Right ventricle myocardium superior (tissue), 1 donor: ENCODE results near the gene DHX58. TPM values are rescaled to one million over a fixed set of nuclear protein-coding genes. Genes with fewer than 3 reads are reported as not detected.
"Not testable (repeated sequence)": the region's sequence is repeated elsewhere in the genome, so short reads cannot be mapped to it uniquely, and the experiment has no call there.

ENCODE experiments used
- ATAC-seq: fragments of 200-7000 bp; cut with Tn5 transposase; one replicate; pipeline ENCODE4 v1.9.1; 2020; ENCODE audit warnings: mild to moderate bottlenecking; ENCODE audit not compliant: poor library complexity
- DNase-seq: peaks from one replicate; pipeline ENCODE4 v3.0.0-alpha.2; 2020
- intact Hi-C: fragments of 100-400 bp; cut with DNase I; formaldehyde crosslinking; loops from one replicate; pipeline ENCODE4 v1.11.2; 2022
- long read RNA-seq: library from polyadenylated mRNA; unstranded; transcript quantifications from one replicate; pipeline ENCODE4 v2.0.0, GENCODE V29; 2021
- total RNA-seq: library from RNA; stranded (reverse); fragmentation: NEBNext Ultra II Directional; extraction: Animal tissue kit (Norgen Biotek cat#: 25700); gene quantifications from one replicate; pipeline ENCODE4 v1.2.1, GENCODE V29; 2021
- donor health status: DM: no; HTN: yes; CAD: no; lungs with severe emphysema.

DHX58 gene
- total RNA-seq, result 2.5 TPM
- long read RNA-seq, partial matches to known transcripts, result 0 of 5 reads
- long read RNA-seq, other reads (novel, unspliced or antisense), result 1 of 5 reads

DNA sequence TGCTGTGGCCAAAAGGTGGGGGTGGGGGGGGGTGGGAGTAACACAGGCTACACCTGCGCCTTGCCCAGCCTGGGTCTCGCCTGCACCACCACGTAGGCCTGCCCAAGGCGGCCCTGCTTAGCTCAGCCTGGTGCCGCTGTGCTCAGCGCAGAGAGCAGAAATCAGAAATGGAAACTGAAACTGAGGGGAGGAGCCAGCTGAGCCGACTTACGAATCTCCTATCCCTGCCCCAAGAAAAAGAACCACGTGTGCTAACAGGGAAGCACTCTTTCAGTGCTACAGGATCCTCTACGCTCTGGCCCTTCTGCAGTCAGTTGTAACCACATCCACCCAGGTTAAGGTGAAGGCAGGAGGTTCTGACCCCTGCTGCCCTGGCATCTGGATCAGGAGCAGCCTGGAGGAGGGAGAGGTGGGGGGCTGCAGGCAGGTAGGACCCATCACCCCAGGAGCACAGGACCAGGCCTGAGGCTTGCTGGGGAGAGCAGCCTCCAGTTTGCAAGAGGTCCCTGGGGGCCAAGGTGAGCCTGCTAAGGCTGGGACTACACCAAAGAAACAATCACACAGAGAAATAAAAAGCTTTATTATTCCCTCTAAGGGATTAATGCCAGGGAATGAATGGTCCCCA, at the start of gene DHX58:
DHX58 (minus strand) TSS at position 163 of the 625 bp plus-strand sequence. CDS start 822 bp downstream, outside the sequence.
- ATAC-seq, result peak; percentile 86
- intact Hi-C loops, result no loop called here
- DNase-seq, result peak; percentile 77

- intact Hi-C loops, result no loop called here
- ATAC-seq (no peak), DNase-seq (no peak)
Observed at GRCh38 chr17:42160531-42160910, 48.0 kb upstream of the DHX58 start.

GRCh38 chr17:42159796-42160530, 47.4 kb upstream of the DHX58 start:
- intact Hi-C loops, result no loop called here
- DNase-seq (no peak), ATAC-seq (no peak)

DNA sequence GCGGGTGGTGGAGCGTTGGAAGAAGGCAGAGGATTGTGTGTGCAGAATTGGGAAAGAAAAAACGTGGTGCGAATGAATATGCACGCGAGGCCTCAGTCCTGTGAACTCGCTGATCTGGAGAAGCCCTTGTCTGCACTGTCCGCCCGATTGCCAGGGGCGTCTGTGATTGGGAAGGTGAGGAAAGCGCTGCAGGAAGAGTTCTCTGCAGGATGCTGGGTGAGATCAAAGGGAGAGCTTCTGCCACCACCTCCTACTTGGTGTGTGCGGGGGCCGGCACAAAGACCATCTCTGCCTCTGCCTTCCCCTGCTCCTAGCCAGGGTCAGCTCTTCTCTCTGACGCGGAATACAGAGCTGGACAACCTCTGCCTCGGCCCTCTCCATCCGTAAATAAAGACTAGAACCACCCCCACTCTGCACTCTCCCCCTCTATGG, 43.1 kb upstream of the DHX58 start:
- intact Hi-C loops, result no loop called here
- ATAC-seq (no peak), DNase-seq (no peak)

GRCh38 chr17:42153919-42154742, 41.6 kb upstream of the DHX58 start:
- intact Hi-C loops, result no loop called here
- DNase-seq (no peak), ATAC-seq (no peak)

DNA sequence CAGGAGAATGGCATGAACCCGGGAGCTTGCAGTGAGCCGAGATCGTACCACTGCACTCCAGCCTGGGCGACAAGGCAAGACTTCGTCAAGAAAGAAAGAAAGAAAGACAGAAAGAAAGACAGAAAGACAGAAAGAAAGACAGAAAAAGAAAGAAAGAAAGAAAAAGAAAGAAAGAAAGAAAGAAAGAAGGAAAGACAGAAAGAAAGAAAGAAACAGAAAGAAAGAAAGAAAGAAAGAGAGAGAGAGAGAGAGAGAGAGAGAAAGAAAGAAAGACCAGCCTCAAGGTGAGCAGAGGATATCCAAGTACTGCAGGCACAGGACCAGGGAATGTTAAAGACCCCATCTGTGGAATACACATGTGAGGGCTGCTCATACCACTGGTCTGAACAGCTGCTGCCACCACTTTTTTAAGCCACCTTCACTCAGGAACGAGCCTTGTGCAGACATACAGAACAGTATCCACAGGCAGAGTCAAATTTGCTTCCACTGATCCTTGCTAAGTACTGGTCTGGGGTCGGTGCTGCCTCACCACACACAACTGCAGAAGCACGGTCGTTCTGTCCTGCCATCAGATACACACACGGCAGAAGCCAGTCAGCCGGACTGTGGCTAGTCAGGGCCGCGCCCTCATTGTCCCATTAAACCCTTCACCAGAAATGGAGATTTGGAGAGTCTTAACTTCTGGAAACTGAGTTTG, 34.5 kb upstream of the DHX58 start:
- ATAC-seq, result no peak
- intact Hi-C loops, result no loop called here
- DNase-seq, result no peak

DNA sequence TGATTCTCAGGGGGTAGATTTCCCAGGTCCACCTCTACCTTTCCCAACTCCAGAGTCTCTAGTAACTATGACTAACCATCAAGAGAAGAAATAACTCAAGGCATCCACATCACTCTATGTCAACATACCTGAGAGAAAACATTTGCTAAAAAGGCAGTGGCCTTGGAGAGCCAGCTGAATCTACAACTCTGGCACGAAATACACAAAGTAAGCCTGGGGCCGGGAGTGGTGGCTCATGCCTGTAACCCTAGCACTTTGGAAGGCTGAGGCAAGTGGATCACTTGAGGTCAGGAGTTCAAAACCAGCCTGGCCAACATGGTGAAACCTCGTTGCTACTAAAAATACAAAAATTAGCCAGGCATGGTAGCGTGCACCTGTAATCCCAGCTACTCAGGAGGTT, 30.6 kb upstream of the DHX58 start:
- DNase-seq, ATAC-seq: not testable (repeated sequence)

DNA sequence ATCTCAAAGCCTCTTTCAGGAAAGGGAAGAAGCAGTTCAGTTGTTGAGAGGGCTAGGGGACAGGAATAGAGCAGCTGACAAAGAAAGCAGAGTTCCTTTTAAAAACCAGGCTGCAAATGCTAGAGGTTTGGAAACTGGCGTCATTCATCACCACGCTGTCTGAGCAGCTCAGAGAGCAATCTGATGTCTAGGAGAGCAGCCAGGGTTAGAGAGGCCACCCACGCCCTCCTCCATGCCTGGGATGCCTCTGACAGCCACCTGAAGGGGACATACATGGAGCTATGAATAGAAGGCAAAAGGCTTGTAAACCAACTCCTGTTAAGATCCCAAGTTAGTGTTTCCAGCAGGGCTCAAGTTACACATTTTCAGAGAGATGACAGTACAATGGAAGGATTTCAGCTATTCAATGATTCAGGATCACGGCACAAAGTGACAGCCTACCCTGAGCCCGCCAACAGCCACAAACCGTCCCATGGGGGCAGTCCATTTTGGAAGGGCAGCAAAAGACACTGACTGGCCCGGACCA, 29.9 kb upstream of the DHX58 start:
- DNase-seq, result no peak

More for the DNA sequence above, 30.6 kb upstream of the DHX58 start:
- intact Hi-C loops, result not testable (repeated sequence)

GRCh38 chr17:42141382-42141781, 28.9 kb upstream of the DHX58 start:
- DNase-seq (no peak), ATAC-seq (no peak)
- intact Hi-C loops, result no loop called here

More for the DNA sequence above, 29.9 kb upstream of the DHX58 start:
- intact Hi-C loops, result no loop called here
- peak; percentile 69 for ATAC-seq

GRCh38 chr17:42140690-42141089, 28.2 kb upstream of the DHX58 start:
- intact Hi-C loops, ATAC-seq, DNase-seq: not testable (repeated sequence)

DNA sequence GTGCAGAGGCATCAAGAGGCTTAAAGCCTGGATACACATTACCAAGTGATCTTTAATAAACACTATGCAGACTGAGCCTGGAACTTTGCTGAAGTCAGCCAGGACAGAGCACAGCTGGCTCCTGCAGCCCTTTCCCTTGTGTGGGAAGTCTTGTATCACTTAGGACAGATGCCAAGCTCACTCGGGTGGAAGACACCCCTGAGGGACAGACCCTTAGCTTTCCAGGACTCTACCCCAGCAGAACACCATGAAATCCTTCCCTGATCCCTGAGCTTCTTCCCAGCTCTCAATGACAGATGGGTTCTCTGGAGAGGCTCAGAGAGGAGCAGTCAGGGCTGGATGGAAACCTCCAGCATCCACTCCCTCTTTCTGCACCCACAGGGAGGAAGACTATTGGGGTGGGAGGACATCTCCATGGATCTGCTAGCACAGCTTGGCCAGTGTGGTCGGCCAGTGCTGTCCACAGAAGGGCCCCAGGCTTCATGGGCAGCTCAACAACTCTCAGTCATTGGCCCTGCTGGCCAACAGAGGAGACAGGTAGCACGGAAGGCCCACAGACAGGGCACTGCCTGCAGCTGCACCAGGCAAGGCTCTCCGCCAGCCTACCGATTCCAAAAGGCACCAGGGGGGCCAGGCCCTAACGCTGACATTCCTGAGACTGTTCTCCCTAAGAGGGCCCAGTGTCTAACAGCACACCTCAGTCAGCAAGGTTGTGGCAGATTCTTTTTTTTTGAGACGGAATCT, 26.4 kb upstream of the DHX58 start:
- ATAC-seq (peak; percentile 6), DNase-seq (no peak)
- intact Hi-C loops, result no loop called here

GRCh38 chr17:42136654-42137051, 24.1 kb upstream of the DHX58 start:
- no peak for ATAC-seq
- no peak for DNase-seq
- intact Hi-C loops, result no loop called here

GRCh38 chr17:42135664-42136653, 23.4 kb upstream of the DHX58 start:
- DNase-seq (peak; percentile 80), ATAC-seq (peak; percentile 83)
- intact Hi-C loops, result no loop called here

DNA sequence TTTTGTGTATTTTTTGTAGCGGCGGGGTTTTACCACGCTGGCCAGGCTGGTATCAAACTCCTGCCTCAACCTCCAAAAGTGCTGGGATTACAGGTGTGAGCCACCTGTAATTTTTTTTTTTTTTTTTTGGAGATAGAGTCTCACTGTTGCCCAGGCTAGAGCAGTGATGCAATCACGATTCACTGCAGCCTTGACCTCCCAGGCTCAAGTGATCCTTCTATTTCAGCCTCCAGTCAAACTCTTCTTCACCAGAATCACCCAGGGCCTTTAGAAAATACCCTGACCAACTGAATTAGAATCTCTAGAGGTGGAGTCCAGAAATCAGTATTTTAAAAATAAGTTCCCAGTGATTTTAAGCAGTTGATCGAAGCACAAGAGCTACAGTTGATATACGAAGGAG, 22.6 kb upstream of the DHX58 start:
- no peak for DNase-seq
- intact Hi-C loops, result no loop called here

DNA sequence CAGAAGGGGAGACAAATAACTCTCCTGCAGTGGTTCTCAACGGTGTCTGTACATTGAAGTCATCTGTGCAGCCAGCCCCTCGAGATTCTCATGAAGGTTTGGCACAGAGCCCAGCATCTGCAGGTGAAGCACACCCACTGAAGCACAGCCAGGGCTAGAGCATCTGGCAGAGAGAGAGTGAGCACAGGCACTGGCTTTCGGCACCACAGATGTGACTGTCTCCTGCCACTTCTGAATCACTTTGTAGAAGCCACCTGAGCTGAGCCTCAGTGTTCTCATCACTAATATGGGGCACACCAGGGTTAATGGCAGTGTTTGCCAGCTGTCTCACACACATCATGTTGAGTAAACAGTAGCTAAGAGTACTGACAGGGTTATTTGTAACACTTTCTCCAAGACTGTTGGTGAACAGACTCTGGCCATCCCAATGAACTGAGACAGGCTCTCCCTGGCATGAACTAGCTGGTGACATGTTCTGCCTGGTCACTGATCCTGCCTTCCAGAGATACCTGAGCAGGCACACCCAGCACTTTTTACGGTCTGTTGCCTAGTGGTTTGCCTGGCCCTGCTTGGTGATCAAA, 21.0 kb upstream of the DHX58 start:
- ATAC-seq (no peak), DNase-seq (no peak)
- intact Hi-C loops, result no loop called here

More for the DNA sequence above, 22.6 kb upstream of the DHX58 start:
- ATAC-seq, result no peak

- ATAC-seq (peak; percentile 54), DNase-seq (peak; percentile 67)
- intact Hi-C loops, result no loop called here
Observed at GRCh38 chr17:42132941-42133340, 20.4 kb upstream of the DHX58 start.
